NB4 (cell line): ENCODE results near the gene RABGAP1.

Experiments
- MAX ChIP-seq: IDR thresholded peaks from 2 replicates; pipeline ENCODE4 v1.6.1; 2011; ENCODE audit warnings: low read depth, low read length
- MYC ChIP-seq: IDR thresholded peaks from 2 replicates; pipeline ENCODE4 v1.6.1; 2011; ENCODE audit warnings: low read depth, low read length
- POLR2A ChIP-seq: IDR thresholded peaks from 2 replicates; pipeline ENCODE4 v1.6.1; 2011; ENCODE audit warnings: mild to moderate bottlenecking; ENCODE audit not compliant: insufficient read length; ENCODE audit errors: extremely low read depth
- TF ChIP-seq, protein P1 (sequence below): IDR thresholded peaks from one replicate; pipeline ENCODE4 v1.5.1; 2012; ENCODE audit warnings: low read depth, low read length

- TF ChIP-seq, protein P1, sequence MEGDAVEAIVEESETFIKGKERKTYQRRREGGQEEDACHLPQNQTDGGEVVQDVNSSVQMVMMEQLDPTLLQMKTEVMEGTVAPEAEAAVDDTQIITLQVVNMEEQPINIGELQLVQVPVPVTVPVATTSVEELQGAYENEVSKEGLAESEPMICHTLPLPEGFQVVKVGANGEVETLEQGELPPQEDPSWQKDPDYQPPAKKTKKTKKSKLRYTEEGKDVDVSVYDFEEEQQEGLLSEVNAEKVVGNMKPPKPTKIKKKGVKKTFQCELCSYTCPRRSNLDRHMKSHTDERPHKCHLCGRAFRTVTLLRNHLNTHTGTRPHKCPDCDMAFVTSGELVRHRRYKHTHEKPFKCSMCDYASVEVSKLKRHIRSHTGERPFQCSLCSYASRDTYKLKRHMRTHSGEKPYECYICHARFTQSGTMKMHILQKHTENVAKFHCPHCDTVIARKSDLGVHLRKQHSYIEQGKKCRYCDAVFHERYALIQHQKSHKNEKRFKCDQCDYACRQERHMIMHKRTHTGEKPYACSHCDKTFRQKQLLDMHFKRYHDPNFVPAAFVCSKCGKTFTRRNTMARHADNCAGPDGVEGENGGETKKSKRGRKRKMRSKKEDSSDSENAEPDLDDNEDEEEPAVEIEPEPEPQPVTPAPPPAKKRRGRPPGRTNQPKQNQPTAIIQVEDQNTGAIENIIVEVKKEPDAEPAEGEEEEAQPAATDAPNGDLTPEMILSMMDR = no peak
- TF ChIP-seq POLR2A (no peak), MYC (no peak), MAX (no peak)
Observed at GRCh38 chr9:123112015-123112975, 171.5 kb downstream of the RABGAP1 start.
